Measurements from ENCODE around the gene POFUT2.

POFUT2 gene

DNA sequence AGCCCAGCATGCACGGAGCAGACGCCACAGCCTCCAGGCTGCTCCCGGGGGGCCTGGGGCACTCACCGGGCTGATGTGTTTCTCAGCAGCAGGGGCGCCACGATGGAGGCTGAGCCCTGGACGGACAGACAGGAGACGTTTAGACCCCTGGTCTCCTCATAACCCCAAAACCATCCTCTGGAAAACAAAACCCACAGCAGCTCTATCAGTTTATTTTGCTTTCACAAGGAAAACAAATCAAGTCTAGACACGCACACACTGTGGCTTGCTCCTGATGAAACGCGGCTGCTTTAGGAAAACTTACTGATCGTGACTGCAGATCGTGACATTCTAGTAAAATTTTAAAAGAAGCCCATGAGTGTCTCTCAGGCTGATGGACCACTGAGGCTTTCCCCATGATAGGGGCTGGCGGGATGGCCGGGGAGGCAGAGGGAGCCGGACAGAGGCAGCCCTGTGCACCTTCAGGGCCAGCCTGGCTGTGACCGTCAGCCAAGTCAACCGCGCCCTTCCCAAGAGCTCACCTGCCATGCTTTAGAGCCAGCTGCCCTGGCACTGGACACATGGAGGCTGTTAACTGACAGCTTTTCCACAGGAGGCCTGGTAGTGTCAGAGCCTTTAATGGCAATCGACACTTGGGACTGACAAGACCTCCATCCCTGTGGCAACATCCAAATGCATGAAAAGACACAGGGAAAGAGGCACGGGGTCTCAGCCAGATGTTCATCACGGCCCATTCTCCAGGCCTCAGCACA lies 5.2 kb downstream of the POFUT2 start:
- no peak for DNase-seq (ENCODE audit: low spot score)

GRCh38 chr21:45281411-45282282 lies 6.0 kb downstream of the POFUT2 start:
- no peak for DNase-seq (ENCODE audit: low spot score)

- DNase-seq (ENCODE audit: low spot score), result no peak
These were observed 6.7 kb downstream of the POFUT2 start for GRCh38 chr21:45280969-45281368.

- no peak for DNase-seq (ENCODE audit: low spot score)
These were observed 7.4 kb downstream of the POFUT2 start for GRCh38 chr21:45280178-45280821.

DNA sequence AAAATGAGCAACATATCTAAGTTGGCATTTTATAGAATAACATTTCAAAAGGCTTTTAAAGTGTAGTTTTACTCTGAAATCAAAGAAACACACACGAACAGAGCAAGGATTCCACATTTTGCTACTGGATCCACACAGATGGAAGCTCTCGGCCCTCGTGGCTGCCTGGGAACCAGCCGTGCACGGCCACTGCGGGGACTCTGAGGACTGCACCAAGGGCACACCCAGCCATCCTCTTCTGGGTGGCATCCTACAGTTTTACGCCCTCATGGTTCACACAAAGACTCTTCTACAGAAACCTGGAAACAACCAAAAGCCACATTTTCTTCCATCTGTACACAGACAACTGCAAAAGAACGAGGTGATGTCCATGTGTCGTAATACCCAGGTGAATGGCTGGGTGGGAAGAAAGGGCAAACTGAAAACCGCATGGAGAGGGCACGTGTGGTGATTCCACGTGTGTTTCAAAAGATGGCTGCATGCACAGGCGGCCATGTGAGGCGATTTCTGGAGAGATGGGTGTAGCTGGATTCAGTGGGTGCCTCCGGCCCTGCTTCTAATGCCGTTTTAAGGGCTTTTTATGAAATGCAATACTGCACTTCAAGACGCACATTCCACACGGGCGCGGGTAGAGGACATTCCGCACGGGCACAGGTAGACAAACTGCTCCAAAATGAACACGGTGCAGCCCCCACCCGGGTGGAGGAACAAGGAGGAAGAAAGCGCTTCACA lies 8.1 kb downstream of the POFUT2 start:
- DNase-seq (ENCODE audit: low spot score), result no peak

GRCh38 chr21:45278156-45278911 lies 9.4 kb downstream of the POFUT2 start:
- DNase-seq (ENCODE audit: low spot score), result no peak

GRCh38 chr21:45277101-45278045 lies 10.3 kb downstream of the POFUT2 start:
- no peak for DNase-seq (ENCODE audit: low spot score)

DNA sequence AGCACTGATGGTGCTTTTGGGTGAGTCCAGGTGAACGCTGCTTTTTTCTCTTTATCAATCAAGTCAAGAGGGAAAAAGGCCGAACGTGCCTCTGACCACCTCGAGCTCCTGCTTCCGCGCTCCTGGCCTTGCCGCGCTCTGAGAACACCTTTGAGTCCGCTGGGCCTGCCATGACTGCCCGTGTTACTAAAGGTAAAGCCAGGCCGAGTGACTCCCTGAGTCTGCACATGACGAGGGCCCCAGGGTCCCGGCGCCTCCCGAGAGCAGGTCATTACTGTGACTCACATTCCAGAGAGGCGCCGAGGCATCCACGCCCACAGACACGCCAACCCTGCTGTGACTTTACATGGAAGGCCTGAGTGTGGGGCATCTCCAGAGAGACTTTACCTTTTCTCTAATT lies 11.1 kb downstream of the POFUT2 start:
- DNase-seq (ENCODE audit: low spot score), result no peak

- no peak for DNase-seq (ENCODE audit: low spot score)
These were observed 17.3 kb downstream of the POFUT2 start for GRCh38 chr21:45270306-45270821.

GRCh38 chr21:45269861-45270260 lies 17.8 kb downstream of the POFUT2 start:
- DNase-seq (ENCODE audit: low spot score), result no peak

DNA sequence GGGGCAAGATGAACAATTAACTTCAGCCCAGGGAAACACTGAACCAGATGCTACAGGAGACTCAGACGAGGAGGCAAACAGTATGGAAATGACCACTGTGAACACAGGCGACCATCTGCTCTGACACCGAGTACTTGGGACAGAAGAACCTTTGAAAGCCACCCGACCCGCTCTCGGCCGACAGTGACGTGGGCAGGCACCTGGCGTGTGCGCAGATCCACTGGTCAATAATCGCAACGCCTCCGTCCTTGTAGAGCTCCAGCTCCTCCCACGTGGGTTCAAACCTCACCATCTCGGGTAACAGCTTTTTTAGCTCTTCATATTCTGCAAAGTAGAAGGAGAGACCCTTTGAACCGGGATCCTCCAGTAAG lies 20.3 kb downstream of the POFUT2 start:
- DNase-seq (ENCODE audit: low spot score), result no peak

DNA sequence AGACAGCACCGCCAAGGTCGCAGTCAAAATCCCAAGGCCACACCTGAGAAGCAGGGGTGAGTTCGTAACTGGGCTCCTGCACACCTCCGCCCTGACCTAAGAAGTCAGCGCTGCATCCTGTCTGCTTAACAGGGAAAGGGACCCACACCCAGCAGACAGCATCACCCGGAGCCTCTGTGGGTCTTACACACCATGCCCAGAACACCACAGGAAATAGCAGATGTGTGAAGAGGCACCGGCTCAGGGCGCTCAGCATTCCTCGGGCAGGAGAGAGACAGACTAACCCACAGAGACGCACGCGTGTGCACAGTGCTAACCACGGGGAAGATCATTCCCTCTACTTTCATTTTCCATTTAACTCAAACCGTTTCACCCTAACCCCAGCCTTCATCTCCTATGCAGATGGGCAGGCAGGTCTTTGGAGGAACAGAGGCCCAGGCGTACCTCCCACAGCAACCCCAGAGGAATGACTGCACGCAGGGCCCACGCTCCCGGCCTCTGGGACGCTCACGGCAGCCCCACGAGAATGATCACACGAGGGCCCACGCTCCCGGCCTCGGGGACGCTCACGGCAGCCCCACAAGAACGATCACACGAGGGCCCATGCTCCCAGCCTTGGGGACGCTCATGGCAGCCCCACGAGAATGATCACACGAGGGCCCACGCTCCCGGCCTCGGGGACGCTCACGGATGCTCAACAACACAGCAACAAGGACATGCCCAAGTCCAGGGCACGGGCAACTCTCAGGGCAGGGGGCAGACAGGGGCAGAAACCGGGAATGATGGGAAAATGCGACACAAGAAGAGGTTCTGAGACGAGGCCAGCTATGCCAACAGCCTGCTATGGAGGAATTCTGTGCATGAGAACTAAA lies 20.9 kb downstream of the POFUT2 start:
- no peak for DNase-seq (ENCODE audit: low spot score)

GRCh38 chr21:45265721-45266517 lies 21.8 kb downstream of the POFUT2 start:
- DNase-seq (ENCODE audit: low spot score), result no peak

GRCh38 chr21:45264912-45265515 lies 22.7 kb downstream of the POFUT2 start:
- DNase-seq (ENCODE audit: low spot score), result no peak

GRCh38 chr21:45264146-45264911 lies 23.4 kb downstream of the POFUT2 start:
- no peak for DNase-seq (ENCODE audit: low spot score)

DNA sequence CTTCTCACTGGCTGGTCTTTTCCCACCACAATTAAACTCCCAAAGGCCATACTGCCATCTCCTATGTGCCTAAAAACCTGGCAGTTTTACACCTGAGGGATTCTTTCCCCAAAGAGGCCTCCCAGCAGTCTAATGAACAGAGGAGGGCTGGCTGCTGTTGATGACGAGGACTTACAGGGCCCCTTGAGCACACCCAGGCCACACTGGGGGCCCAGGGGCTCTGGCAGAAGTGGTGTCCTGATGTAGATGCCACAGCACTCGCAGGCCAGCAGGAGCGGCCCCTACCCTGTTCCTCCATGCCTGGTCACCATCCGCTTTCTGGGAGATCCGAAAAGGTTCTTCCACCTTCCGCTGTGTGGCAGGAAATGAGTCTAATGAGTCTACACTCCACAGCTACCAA lies 24.2 kb downstream of the POFUT2 start:
- no peak for DNase-seq (ENCODE audit: low spot score)

GRCh38 chr21:45262616-45263015 lies 25.1 kb downstream of the POFUT2 start:
- no peak for DNase-seq (ENCODE audit: low spot score)

Measured in AG08395 (cell line).